HK-2 (cell line): Measurements from ENCODE around the gene SWT1.
"Not testable (repeated sequence)": the region's sequence is repeated elsewhere in the genome, so short reads cannot be mapped to it uniquely, and the experiment has no call there.

ENCODE experiments used
- DNase-seq: peaks from one replicate; pipeline ENCODE4 v3.0.0-alpha.2; 2018; ENCODE audit not compliant: unreplicated experiment

SWT1 gene

DNA sequence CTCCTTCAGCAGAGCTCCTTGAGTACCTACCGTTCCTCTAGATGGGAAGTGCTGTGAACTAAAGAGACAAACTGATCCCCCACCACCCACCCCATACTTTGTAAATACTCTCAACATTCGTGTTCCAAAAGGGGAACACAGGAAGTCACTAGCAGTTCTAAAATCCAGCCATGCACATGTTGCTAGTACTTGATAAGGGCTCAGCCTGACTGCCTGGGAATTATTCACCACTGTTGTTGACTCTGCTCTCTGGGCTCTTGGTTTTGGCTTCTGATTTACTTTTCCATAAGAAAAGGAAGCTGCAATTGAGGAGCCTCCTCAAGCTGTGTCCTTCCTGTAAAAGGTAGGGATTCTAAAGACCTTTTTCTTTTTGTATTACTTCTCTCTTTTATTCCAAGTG lies 92.6 kb downstream of the SWT1 start:
- no peak for DNase-seq

DNA sequence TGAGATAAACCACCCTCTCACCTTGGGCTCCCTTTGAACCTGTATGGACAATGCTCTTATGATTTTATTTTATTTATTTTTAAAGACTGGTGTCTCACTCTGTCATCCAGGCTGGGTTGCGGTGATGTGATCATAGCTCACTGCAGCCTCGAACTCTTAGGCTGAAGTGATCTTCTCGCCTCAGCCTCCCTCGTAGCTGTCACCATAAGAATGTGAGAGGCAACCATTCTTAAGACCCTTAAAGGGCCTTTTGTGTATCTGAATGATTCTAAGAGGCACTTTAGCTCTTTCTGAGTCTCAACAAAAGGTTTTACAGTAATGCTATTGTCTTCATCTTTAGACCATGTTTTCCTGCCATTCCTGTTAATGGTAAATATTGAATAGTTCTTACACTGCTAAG lies 93.1 kb downstream of the SWT1 start:
- DNase-seq: no peak

DNA sequence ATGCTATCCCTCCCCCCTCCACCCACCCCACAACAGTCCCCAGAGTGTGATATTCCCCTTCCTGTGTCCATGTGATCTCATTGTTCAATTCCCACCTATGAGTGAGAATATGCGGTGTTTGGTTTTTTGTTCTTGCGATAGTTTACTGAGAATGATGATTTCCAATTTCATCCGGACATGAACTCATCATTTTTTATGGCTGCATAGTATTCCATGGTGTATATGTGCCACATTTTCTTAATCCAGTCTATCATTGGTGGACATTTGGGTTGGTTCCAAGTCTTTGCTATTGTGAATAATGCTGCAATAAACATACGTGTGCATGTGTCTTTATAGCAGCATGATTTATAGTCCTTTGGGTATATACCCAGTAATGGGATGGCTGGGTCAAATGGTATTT lies 95.0 kb downstream of the SWT1 start:
- DNase-seq: not testable (repeated sequence)

GRCh38 chr1:185252404-185252803 lies 95.4 kb downstream of the SWT1 start:
- DNase-seq: not testable (repeated sequence)

DNA sequence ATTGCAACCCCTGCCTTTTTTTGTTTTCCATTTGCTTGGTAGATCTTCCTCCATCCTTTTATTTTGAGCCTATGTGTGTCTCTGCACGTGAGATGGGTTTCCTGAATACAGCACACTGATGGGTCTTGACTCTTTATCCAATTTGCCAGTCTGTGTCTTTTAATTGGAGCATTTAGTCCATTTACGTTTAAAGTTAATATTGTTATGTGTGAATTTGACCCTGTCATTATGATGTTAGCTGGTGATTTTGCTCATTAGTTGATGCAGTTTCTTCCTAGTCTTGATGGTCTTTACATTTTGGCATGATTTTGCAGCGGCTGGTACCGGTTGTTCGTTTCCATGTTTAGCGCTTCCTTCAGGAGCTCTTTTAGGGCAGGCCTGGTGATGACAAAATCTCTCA lies 98.6 kb downstream of the SWT1 start:
- not testable (repeated sequence) for DNase-seq

- DNase-seq: not testable (repeated sequence)
These were observed 100.4 kb downstream of the SWT1 start for GRCh38 chr1:185257116-185257949.

- DNase-seq: no peak
These were observed 100.9 kb downstream of the SWT1 start for GRCh38 chr1:185257950-185258208.

DNA sequence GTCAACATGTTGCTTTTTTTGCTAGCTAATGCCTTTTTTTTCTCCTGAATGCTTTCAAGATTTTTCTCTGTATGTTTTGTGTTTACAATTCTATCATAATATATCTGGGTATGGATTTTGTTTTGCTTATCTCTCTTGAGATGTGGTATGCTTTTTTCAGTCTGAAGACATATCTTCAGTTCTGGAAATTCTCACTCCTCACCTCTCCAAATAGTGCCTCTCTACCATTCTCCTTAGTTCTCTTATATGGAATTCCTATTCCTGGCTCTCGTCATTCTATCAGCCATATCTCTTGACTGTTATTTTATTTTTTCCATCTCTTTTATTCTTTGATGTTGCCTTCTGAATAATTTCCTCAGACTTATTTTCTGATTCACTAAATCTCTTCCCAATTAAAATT lies 101.7 kb downstream of the SWT1 start:
- no peak for DNase-seq

GRCh38 chr1:185260611-185261010 lies 103.6 kb downstream of the SWT1 start:
- no peak for DNase-seq

DNA sequence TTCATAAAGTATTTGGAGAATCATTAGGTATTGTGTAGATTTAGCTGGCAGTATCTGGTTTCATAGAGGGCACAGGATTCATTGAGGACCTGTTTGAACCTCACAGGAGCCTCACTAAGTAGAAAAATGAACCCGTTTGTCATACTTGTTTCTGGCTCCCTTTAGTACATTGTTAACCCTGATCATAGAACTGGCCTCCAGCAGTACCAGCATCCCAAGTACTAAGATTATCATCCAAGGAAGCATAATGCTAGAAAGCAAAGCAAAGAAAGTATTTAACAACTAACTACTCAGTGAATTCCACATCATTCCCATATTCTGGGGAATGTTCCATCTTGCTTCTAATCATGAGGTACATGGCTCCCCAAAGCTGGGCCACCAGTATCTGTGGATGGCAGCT lies 105.2 kb downstream of the SWT1 start:
- no peak for DNase-seq

DNA sequence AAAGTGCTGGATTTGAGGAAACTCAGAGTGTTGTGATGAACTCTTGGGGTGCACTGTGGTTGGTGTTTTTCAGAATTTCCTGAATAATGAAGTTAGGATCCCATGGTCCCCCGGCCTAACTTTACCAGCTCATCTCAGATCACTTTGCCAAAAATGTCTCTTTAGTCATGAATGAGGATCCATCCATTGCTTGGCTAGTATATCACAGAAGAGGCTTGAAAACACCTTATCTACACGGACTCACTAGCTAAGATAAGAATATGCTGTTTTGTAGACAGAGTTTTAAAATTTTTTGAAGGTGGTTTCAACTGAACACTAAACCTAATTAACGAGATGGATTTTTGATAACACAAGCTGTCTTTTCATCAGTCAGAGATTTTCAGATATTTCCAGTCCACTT lies 106.3 kb downstream of the SWT1 start:
- no peak for DNase-seq

- DNase-seq: no peak
These were observed 106.8 kb downstream of the SWT1 start for GRCh38 chr1:185263780-185264179.

GRCh38 chr1:185265314-185265713 lies 108.3 kb downstream of the SWT1 start:
- no peak for DNase-seq

DNA sequence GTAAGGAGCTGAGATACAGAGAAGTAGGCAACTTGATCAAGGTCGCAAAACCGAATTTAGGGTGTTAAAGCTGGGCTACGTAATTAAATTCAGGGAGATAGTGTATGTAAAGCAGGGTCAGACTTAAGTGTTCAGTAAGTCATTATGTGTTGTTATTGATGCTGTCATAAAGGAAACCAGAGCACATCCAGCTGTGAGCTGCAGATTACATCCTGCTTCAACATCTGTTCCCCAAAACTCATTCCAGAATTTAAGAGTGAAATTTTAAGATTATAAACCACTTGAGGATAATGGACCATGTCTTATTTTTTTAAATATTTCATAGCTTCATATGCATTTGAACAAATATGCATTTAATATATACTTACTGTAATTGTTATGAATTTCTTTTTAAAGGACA lies 110.3 kb downstream of the SWT1 start:
- no peak for DNase-seq

DNA sequence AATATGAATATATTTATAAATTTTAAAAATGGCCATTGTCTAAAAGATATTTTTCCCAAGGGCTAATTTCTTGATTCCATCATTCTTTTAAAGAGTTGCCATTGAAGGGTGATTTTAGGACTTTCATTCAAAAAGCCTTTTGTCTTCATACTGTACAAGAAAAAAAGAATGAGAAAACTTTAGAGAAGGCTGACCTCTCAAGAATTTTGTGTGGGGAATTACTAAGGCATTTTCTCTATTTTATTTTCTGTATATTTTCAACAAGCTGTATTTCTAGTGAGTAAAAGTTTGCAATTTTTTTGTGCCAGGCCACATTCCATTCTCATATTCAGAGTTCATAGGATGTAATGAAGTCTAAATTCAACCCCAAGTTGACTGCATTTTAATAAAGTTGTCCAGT lies 110.7 kb downstream of the SWT1 start:
- DNase-seq: no peak

DNA sequence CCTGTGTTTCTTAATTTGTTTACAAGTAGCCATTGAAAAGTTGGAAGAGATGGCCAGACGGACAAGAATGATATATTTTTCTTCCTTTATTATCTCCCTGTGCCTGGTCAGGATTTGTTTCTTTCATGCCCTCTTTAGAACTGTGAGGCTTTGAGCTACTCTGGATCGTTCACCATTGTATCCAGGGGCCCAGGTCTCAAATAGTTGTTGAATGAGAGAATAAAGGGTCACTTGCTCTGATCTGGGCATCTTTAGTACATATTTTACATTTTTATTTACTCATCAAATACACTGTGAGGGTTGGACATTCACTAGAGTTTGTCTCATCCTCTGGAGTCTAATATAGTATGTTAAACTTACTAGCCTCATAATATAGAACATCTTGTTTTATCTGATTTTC lies 111.4 kb downstream of the SWT1 start:
- no peak for DNase-seq

DNA sequence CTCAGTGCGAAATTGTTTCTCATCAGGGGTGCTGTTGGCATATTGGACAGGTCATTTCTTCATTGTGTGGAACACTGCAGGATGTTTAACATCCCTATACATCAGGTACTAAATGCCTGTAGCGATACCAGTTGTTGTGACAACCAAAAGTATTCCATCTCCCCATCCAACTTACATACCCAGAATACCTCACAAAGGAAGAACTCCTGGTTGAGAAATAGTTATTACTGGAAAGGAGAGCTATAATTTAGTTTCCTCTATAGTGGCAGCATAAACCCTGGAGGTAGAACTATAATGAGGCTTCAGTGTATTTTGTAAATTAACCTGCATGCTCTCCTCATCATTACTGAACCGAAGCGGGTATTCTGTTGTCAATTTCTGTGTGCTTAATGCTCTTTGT lies 115.0 kb downstream of the SWT1 start:
- no peak for DNase-seq

DNA sequence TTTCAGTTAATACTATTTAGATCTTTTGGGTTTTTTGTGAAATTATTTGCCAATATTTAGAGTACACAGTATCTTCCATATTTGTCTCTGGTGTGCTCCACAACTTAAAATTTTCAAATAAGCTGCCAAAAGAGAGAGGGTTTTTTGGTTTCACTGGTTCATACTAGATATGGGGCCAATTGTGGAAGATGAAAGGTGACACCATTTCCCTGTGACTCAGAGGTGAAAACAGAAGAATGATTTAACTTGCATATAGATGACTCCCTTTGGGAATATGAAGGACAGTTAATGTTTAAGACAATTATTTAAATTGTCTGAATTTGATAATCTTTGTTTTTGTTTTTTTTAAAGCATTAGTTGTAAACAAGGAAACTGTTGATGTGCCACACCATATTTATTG lies 122.6 kb downstream of the SWT1 start:
- DNase-seq: no peak

DNA sequence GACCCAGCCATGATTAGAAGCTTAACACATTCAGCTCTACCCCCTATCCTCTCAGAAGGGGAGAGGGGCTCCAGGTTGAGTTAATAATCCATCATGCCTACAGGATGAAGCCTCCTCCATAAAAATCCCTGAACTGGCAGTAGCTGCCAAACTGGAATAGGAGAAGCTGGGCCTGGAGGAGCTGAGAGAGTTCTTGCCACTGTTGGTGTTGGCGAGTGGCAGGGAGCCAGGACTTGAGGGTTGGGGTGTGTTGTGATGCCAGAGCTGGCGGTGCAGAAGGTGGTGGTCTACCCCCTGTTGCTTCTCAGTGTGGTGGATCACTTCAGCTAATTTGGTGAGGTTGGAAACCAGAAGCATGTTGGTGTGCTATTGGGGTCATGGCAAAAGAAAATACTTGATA lies 123.6 kb downstream of the SWT1 start:
- DNase-seq: no peak

- DNase-seq: no peak
These were observed 124.3 kb downstream of the SWT1 start for GRCh38 chr1:185281245-185281644.

GRCh38 chr1:185284116-185284515 lies 127.1 kb downstream of the SWT1 start:
- DNase-seq: no peak

DNA sequence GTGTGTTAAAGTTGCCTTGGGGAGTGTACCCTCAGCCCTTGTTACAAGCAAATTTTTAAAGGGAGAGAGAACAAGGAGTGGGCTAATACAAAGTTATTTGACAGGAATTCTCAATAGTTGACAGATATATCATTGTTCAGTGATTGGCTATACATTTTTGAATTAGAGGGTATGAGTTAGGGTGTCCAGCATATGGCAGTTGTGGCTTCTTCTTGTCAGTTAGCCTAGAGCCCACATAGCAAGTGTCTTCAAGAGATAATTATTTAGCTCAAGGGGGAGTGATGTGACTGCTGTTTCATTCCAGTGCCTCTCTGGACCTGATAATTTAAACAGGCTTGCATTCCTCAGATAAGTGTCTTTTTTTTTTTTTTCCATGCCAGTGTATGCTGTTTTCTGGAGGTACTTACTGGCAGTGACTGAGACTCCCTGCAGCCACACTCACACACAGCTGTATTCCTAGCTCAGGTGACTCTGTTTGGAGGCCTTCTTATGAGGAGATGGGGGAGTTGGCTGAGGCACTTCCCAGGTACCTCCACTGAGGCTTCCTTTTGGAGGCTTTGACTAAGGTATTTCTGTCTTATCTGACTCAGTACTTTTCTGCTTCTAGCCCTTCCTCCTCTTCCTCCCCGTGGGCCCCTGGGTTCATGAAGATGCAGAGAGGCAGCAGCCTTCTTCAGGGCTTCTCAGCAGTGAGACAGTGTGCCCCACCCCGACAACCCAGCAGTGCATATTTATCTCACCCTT lies 127.7 kb downstream of the SWT1 start:
- no peak for DNase-seq

DNA sequence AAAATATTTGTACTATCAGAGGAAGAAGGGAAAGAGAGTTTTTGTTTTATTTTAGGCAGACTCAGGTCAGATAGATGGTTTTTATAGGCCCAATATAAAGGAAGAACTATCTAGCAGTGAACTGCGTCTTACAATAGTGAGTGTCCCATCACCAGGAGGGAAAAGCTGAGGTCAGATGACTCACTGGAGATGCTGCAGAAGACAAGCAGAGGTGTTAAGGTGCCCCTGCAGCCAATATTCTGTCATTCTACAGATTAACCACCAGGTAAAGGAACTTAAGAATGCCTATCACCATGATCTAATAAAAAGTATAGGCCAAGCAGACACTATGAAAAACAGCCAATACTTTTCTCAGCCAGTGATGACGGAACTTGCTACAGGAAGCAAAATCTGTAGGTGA lies 130.5 kb downstream of the SWT1 start:
- no peak for DNase-seq

DNA sequence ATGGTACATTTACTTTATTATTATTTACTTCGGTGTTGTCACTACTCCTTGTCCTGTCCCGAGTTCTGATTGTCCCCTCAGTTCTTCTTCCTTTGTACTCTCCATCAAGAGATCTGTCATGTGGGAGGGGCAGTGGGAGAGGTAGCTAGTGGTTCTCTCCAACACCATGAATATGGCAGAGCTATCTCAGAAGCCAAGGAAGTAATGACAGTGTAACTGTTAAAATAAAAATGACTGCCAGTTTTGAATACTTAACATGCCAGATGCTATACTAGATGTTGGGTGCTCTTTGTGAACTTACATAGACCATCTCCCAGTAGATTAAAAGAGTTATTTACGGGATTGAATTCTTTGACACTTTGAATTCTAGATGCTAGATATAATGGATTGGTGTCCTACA lies 131.5 kb downstream of the SWT1 start:
- no peak for DNase-seq
